ENCODE results near the gene KAZALD1. TPM values are rescaled to one million over a fixed set of nuclear protein-coding genes. Genes with fewer than 3 reads are reported as not detected.

Gene KAZALD1
- total RNA-seq, 1 experiment from 2014 or later, result 16.0 TPM

- no peaks in the 10 kb centered on the region for H3K9me2 ChIP-seq (ENCODE audit: insufficient read depth)
- H4K20me1 ChIP-seq (ENCODE audit: insufficient read depth), result no peaks in the 10 kb centered on the region
- RAD21 ChIA-PET (ENCODE audit: low non-redundant PET in 1 of 2, low total read pairs in 2 of 2, uncharacterized antibody in 2 of 2, unreplicated experiment in 2 of 2), result no interaction called here
- intact Hi-C loops (cut with micrococcal nuclease), result no loop called here
- no peak for ATAC-seq
- H3K4me2 ChIP-seq (ENCODE audit: low read length), result peak overlapping the region; percentile 29; the same call in 1 of the 2 replicates
- no peaks in the 10 kb centered on the region for H3K9me3 ChIP-seq (ENCODE audit: control insufficient read depth in 1 of 2, insufficient read depth in 1 of 2, low read depth in 1 of 2, low read length in 2 of 2)
- no TSS peak for BruUV-seq (replicated peaks)
- H3K9ac ChIP-seq (ENCODE audit: low read length), result no peak overlapping the region
- POLR2A ChIA-PET, result interaction anchor here (0.7 kb wide), 1 partner anchor 10 kb away, joined by 4 read pairs; no protein-coding TSS in a partner anchor
- H3K79me2 ChIP-seq (ENCODE audit: insufficient read depth, low read length), result no peaks in the 10 kb centered on the region
- TF ChIP-seq ZNF274 (IDR thresholded peaks at IDR 0.05; ENCODE audit: low read depth, low read length), result no peak
- TF ChIP-seq ELF1 (IDR thresholded peaks at IDR 0.05; ENCODE audit: borderline replicate concordance, low read depth), result no peak
- no peak for TF ChIP-seq CBX3 (IDR thresholded peaks at IDR 0.05; ENCODE audit: low read depth)
- TF ChIP-seq SP1 (IDR thresholded peaks at IDR 0.05; ENCODE audit: low read depth), result no peak
- no peak for TF ChIP-seq REST (IDR thresholded peaks at IDR 0.05; ENCODE audit: low read depth)
- TF ChIP-seq TCF7L2 (IDR thresholded peaks at IDR 0.05; ENCODE audit: borderline replicate concordance, extremely low read depth, insufficient read depth, insufficient read length), result no peak
- TF ChIP-seq ZFX (IDR thresholded peaks at IDR 0.05), result no peak
- TF ChIP-seq CEBPB (IDR thresholded peaks at IDR 0.05; ENCODE audit: low read depth), result no peak
- TF ChIP-seq FOSL1 (IDR thresholded peaks at IDR 0.05; ENCODE audit: low read depth), result no peak
- no peak for TF ChIP-seq MAX (IDR thresholded peaks at IDR 0.05)
- TF ChIP-seq EZH2phosphoT487 (IDR thresholded peaks at IDR 0.05; ENCODE audit: borderline replicate concordance), result no peak
- no peak for TF ChIP-seq YY1 (IDR thresholded peaks at IDR 0.05; ENCODE audit: extremely low read depth, insufficient replicate concordance, low read depth, low read length)
- no peak for TF ChIP-seq ATF3 (IDR thresholded peaks at IDR 0.05)
- no peak overlapping the region for H2AFZ ChIP-seq (ENCODE audit: low read depth, low read length, poor library complexity, severe bottlenecking)
- H3K27me3 ChIP-seq (ENCODE audit: insufficient read depth, low read length), result peaks cover 12% of the 10 kb centered on the region
- no peak overlapping the region for H3K27ac ChIP-seq (ENCODE audit: low read depth, low read length)
- H3K36me3 ChIP-seq (ENCODE audit: control insufficient read depth in 1 of 2, insufficient read depth in 2 of 2, low read length in 2 of 2), result no peaks in the 10 kb centered on the region
- CTCF ChIA-PET, result interaction anchor here (0.8 to 8.3 kb wide), 4 partner anchors 9 to 52 kb away, joined by 3 to 91 read pairs (median 8); partner anchors contain the start of gene KAZALD1
- no peak overlapping the region for H3K4me3 ChIP-seq (replicated peaks in 1 of 2; ENCODE audit: low read depth in 1 of 2, low read length in 2 of 2)
- H3K4me1 ChIP-seq (ENCODE audit: control insufficient read depth in 1 of 2, insufficient read depth in 2 of 2, low read length in 2 of 2), result peaks cover 4 to 40% of the 10 kb centered on the region in 2 experiments
- no peak for DNase-seq (ENCODE audit: low read depth, low spot score)
Measured at GRCh38 chr10:101071267-101071884, 9.6 kb downstream of the KAZALD1 start.

Data from HCT116 (cell line).